ENCODE data around the gene UNC79.

The UNC79 gene

GRCh38 chr14:93532541-93532940, 101.8 kb downstream of the UNC79 start:
- no peak for TF ChIP-seq CTCF (IDR thresholded peaks at IDR 0.05)

DNA sequence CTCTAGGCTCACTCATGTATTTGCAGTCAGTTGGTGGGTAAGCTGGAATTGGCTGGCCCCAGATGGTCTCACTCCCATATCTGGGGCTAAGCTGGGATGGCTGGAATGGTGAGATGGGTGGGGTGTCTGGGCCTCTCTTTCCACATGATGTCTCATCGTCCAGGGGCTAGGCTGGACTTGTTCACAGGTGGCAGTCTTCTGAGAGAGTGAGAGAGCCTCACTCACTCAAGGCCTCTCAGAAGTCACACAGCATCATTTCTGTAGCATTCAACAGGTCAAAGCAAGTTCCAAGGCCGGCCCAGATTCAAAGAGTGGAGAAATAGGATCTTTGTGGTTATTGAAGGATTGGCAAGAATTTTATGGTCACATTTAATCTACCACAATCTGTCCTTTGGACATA, 102.7 kb downstream of the UNC79 start:
- no peak for TF ChIP-seq CTCF (IDR thresholded peaks at IDR 0.05)

- no peak for TF ChIP-seq CTCF (IDR thresholded peaks at IDR 0.05)
Observed at GRCh38 chr14:93533842-93534241, 103.1 kb downstream of the UNC79 start.

- no peak for TF ChIP-seq CTCF (IDR thresholded peaks at IDR 0.05)
Observed at GRCh38 chr14:93535537-93535936, 104.8 kb downstream of the UNC79 start.

- no peak for TF ChIP-seq CTCF (IDR thresholded peaks at IDR 0.05)
Observed at GRCh38 chr14:93536945-93537344, 106.2 kb downstream of the UNC79 start.

GRCh38 chr14:93537951-93538350, 107.2 kb downstream of the UNC79 start:
- no peak for TF ChIP-seq CTCF (IDR thresholded peaks at IDR 0.05)

- TF ChIP-seq CTCF (IDR thresholded peaks at IDR 0.05) = no peak
Observed at GRCh38 chr14:93538413-93538812, 107.7 kb downstream of the UNC79 start.

- TF ChIP-seq CTCF (IDR thresholded peaks at IDR 0.05) = no peak
Observed at GRCh38 chr14:93540235-93540634, 109.5 kb downstream of the UNC79 start.
